ENCODE data around the gene IFNG-AS1.

The IFNG-AS1 gene

DNA sequence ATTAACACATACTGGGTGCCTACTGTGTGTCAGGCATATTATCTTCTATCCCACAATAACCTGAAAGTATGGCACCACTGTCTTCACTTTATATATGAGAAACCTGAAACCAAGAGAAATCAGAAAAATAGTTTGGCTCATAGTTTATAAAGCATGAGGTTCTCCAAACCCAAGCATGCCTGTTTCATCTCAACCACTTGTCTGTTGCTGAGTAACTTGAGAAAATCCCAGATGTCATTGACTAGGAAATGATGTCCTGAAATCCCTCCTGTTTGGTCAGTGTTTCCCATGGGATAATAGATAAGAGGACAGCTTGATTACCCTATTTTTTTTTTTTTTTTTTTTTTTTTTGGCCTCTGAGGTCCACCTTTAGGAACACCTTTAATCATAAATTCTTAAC lies 2.6 kb upstream of the IFNG-AS1 start:
- DNase-seq (ENCODE audit: extremely low spot score) = no peak
- TF ChIP-seq, protein P1, sequence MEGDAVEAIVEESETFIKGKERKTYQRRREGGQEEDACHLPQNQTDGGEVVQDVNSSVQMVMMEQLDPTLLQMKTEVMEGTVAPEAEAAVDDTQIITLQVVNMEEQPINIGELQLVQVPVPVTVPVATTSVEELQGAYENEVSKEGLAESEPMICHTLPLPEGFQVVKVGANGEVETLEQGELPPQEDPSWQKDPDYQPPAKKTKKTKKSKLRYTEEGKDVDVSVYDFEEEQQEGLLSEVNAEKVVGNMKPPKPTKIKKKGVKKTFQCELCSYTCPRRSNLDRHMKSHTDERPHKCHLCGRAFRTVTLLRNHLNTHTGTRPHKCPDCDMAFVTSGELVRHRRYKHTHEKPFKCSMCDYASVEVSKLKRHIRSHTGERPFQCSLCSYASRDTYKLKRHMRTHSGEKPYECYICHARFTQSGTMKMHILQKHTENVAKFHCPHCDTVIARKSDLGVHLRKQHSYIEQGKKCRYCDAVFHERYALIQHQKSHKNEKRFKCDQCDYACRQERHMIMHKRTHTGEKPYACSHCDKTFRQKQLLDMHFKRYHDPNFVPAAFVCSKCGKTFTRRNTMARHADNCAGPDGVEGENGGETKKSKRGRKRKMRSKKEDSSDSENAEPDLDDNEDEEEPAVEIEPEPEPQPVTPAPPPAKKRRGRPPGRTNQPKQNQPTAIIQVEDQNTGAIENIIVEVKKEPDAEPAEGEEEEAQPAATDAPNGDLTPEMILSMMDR (IDR thresholded peaks at IDR 0.05; ENCODE audit: control extremely low read depth, extremely low read depth, low read depth, missing control alignments) = no peak
- ChIA-PET CTCF (interaction anchor here (0.9 to 1.3 kb wide), 3 partner anchors 8 to 185 kb away, joined by 3 to 4 read pairs (median 3); no protein-coding TSS in a partner anchor), POLR2A (no interaction called here)

DNA sequence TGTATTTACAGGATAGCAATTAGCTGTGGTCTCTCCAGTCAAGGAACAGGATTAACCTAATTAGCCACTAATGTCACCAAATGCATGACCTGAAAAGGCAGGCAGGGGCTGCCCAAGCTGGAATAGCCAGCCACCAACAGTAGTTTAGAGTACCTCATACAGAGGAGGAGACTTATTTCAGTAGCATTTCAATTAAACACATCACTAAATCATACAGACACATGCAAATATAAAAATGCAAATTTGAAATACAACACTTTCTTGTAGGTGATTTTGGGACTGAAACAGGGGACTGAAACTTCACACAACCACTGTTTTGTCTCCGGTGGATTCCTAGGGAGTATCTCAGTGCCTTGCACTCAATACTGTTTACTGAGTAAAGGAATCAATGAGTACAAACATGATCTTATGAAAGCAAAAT lies 636 bp upstream of the IFNG-AS1 start:
- ChIA-PET POLR2A (no interaction called here), CTCF (interaction anchor here (0.8 to 1.2 kb wide), 3 partner anchors 12 to 633 kb away, joined by 3 to 5 read pairs (median 3); no protein-coding TSS in a partner anchor)
- peak; percentile 34 for DNase-seq (ENCODE audit: extremely low spot score)
- TF ChIP-seq, protein P1 (IDR thresholded peaks at IDR 0.05; ENCODE audit: control extremely low read depth, extremely low read depth, low read depth, missing control alignments) = no peak

DNA sequence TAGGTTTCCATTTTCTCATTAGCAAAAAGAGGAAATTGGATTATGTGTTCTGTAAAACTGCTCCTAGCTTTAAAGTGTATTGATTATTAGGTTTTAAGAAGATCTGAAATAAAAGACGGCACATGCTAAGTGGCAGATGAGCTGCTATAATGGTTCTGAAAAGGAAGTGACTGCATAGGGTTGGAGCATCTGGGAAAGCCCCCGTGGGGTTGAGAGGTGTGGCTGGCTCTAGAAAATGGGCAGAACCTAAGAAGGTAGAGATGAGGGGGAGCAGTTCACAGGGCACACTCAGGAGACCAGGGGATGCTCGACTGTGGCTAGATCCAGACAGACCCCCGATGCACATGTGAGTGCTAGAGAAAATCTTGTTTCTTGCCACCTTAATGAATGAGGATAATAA lies 1.9 kb downstream of the IFNG-AS1 start:
- DNase-seq (ENCODE audit: extremely low spot score) = peak; percentile 24
- TF ChIP-seq, protein P1 (IDR thresholded peaks at IDR 0.05; ENCODE audit: control extremely low read depth, extremely low read depth, low read depth, missing control alignments) = no peak
- POLR2A ChIA-PET = no interaction called here
- CTCF ChIA-PET = interaction anchor here (0.7 to 1.2 kb wide), 5 partner anchors 10 to 167 kb away, joined by 3 to 4 read pairs (median 3); no protein-coding TSS in a partner anchor

DNA sequence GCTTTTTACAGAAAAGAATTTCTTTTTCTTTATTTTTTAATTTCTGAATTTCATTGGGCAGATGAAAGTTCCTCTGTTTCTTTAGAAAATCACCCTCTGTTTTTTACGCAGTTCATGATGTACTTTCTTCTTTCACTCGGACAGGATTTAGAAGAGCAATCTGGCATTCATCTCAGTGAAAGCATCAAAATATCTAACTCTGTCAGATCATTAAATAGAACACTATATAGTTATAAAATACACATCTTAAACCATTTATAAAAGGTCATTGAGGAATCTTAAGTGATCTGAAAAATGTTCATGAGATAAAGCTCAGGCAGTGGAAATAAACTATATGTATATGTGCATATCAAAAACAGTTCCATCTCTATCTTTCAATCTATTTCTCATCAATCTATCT lies 3.9 kb downstream of the IFNG-AS1 start:
- POLR2A ChIA-PET = no interaction called here
- DNase-seq (ENCODE audit: extremely low spot score) = no peak
- CTCF ChIA-PET = no interaction called here
- TF ChIP-seq, protein P1 (IDR thresholded peaks at IDR 0.05; ENCODE audit: control extremely low read depth, extremely low read depth, low read depth, missing control alignments) = no peak

DNA sequence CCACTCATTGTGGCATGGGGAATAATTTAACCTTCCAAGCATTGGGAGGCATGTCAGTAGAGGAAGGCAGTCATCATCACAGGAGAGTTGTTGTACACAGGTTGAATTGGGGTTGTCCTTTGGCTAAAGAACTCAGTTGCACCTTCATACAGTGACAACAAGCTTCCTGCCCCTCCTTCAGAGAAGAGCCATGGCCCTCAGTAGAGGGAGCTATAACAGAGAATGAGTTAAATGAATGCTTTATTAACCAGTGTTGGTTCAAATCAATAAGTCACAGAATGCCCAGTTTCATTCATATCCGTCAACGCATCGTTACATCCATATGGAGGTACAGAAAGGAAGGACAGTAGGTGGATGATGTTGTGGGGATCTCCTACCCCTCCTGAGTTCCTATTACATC lies 4.8 kb downstream of the IFNG-AS1 start:
- DNase-seq (ENCODE audit: extremely low spot score) = no peak
- ChIA-PET POLR2A (no interaction called here), CTCF (interaction anchor here (1.6 kb wide), 1 partner anchor 8 kb away, joined by 3 read pairs; no protein-coding TSS in a partner anchor)
- TF ChIP-seq, protein P1 (IDR thresholded peaks at IDR 0.05; ENCODE audit: control extremely low read depth, extremely low read depth, low read depth, missing control alignments) = no peak

DNA sequence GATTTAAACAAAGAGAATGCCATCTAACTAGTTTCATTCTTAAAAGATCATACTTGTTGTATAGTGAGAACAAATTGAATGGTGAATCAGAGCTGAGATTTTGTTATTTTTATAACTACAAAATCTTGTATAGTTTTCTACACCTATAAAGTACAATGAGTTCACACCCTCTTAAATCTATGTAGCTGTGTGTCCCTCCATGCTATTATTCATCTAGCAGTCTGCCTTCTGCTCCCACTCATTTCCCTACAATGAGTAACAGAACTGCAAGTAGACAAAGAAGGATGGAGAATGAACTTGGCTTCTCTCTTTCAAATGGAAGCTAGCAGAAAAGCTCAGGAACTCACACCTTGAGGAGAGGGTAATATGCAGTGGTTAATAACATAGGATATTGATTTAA lies 7.1 kb downstream of the IFNG-AS1 start:
- CTCF ChIA-PET = interaction anchor here (1.5 to 1.6 kb wide), 3 partner anchors 11 to 20 kb away, joined by 3 to 5 read pairs (median 4); no protein-coding TSS in a partner anchor
- POLR2A ChIA-PET = no interaction called here
- TF ChIP-seq, protein P1 (IDR thresholded peaks at IDR 0.05; ENCODE audit: control extremely low read depth, extremely low read depth, low read depth, missing control alignments) = no peak
- DNase-seq (ENCODE audit: extremely low spot score) = no peak
